ENCODE results near the gene USF1.

USF1 gene

DNA sequence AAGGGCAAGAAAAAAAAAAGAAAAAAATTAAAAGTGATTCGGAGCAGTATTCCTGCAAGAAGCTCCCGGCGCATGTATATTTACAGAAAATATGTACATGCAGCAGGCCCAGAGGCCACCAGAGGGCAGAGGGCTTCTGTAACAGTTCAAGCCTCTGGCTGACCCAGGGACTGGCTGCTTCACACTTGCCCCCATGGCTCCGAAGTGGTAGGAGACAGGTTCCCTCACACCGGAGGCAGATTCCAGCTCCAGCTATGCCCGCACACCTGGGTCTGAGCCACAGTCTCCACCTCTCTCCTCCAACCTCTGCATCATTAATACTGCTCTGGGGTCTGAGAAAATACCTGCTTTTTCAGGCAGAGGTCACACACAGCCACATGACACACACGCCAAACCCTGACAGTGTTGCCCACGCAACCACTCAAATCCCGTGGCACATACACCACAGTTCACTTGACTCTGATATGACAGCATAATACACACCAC is 26.2 kb upstream of the USF1 start:
- peak; percentile 49 for DNase-seq
- Histone ChIP-seq H3K14ac (ENCODE audit: low read length in 2 of 2) (peak overlapping the region in 1 of 2 experiments; percentile 9), H4K8ac (ENCODE audit: low read length) (no peak overlapping the region), H3K18ac (ENCODE audit: low read depth in 1 of 2, low read length in 2 of 2) (no peak overlapping the region), H3K4me1 (ENCODE audit: control insufficient read depth, insufficient read depth, low read depth, low read length) (no peaks in the 10 kb centered on the region), H2BK120ac (ENCODE audit: low read depth, low read length) (no peak overlapping the region), H3K27ac (ENCODE audit: low read length, poor library complexity, severe bottlenecking) (no peak overlapping the region), H3K4me2 (ENCODE audit: low read length, poor library complexity, severe bottlenecking) (no peak overlapping the region), H3K4me3 (ENCODE audit: insufficient read depth in 1 of 2, low read depth in 1 of 2, low read length in 2 of 2) (no peak overlapping the region), H2AFZ (ENCODE audit: low read depth, low read length) (no peak overlapping the region), H2BK15ac (ENCODE audit: low read depth, poor library complexity, severe bottlenecking) (no peak overlapping the region), H3K27me3 (ENCODE audit: control insufficient read depth in 1 of 2, insufficient read depth in 1 of 2, low read length in 2 of 2) (peaks cover 0 to 7% of the 10 kb centered on the region in 2 experiments), H2BK12ac (ENCODE audit: low read length in 2 of 2) (no peak overlapping the region), H3K36me3 (ENCODE audit: control insufficient read depth in 1 of 2, insufficient read depth in 2 of 2, low read depth in 1 of 2, low read length in 2 of 2) (no peaks in the 10 kb centered on the region), H3K9me3 (ENCODE audit: control insufficient read depth, low read length) (no peaks in the 10 kb centered on the region), H3K9ac (ENCODE audit: low read length) (no peak overlapping the region), H3K4ac (ENCODE audit: low read depth in 1 of 2, low read length in 2 of 2) (no peak overlapping the region), H2BK5ac (ENCODE audit: low read depth, low read length, poor library complexity, severe bottlenecking) (no peak overlapping the region), H3K23ac (ENCODE audit: low read length in 2 of 2) (no peak overlapping the region), H4K91ac (ENCODE audit: low read length) (no peak overlapping the region), H3K79me1 (replicated peaks; ENCODE audit: low read length, poor library complexity, severe bottlenecking) (no peaks in the 10 kb centered on the region), H2AK5ac (ENCODE audit: low read length, severe bottlenecking) (no peak overlapping the region)
- 79% methylated on average over 9 of the region's 9 CpGs for WGBS

DNA sequence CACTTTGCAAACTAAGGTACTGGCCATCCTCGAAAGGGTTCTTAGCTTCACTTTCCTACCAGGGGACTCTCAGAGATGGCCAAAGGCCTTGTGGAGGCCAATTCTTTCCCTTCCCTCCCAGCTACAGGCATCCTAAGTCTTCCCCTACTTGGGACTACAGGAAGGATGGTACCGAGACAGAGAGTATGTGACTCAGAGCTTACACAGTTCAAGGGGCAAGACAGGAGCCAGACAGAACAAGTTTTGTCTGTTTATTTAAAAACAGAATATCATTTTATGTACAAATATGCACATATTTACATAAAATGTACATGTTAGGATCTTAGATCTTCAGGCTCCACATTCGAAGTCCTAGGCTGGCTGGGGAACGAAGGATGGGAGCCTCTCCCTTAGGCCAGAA is 25.0 kb upstream of the USF1 start:
- no peak overlapping the region for H4K91ac ChIP-seq (ENCODE audit: low read length)
- H3K4ac ChIP-seq (ENCODE audit: low read depth in 1 of 2, low read length in 2 of 2): no peak overlapping the region
- no peak overlapping the region for H2AK5ac ChIP-seq (ENCODE audit: low read length, severe bottlenecking)
- no peaks in the 10 kb centered on the region for H3K36me3 ChIP-seq (ENCODE audit: control insufficient read depth in 1 of 2, insufficient read depth in 2 of 2, low read depth in 1 of 2, low read length in 2 of 2)
- no peak overlapping the region for H3K14ac ChIP-seq (ENCODE audit: low read length in 2 of 2)
- no peak overlapping the region for H3K4me3 ChIP-seq (ENCODE audit: insufficient read depth in 1 of 2, low read depth in 1 of 2, low read length in 2 of 2)
- H3K27me3 ChIP-seq (ENCODE audit: control insufficient read depth in 1 of 2, insufficient read depth in 1 of 2, low read length in 2 of 2): peaks cover 0 to 7% of the 10 kb centered on the region in 2 experiments
- H3K23ac ChIP-seq (ENCODE audit: low read length in 2 of 2): no peak overlapping the region
- DNase-seq: peak; percentile 42
- H4K8ac ChIP-seq (ENCODE audit: low read length): no peak overlapping the region
- H2AFZ ChIP-seq (ENCODE audit: low read depth, low read length): no peak overlapping the region
- H3K4me1 ChIP-seq (ENCODE audit: control insufficient read depth, insufficient read depth, low read depth, low read length): no peaks in the 10 kb centered on the region
- H3K9ac ChIP-seq (ENCODE audit: low read length): no peak overlapping the region
- H3K9me3 ChIP-seq (ENCODE audit: control insufficient read depth, low read length): no peaks in the 10 kb centered on the region
- H2BK120ac ChIP-seq (ENCODE audit: low read depth, low read length): no peak overlapping the region
- no peak overlapping the region for H2BK15ac ChIP-seq (ENCODE audit: low read depth, poor library complexity, severe bottlenecking)
- H2BK12ac ChIP-seq (ENCODE audit: low read length in 2 of 2): no peak overlapping the region
- H3K79me1 ChIP-seq (replicated peaks; ENCODE audit: low read length, poor library complexity, severe bottlenecking): no peaks in the 10 kb centered on the region
- H3K27ac ChIP-seq (ENCODE audit: low read length, poor library complexity, severe bottlenecking): no peak overlapping the region
- no peak overlapping the region for H3K18ac ChIP-seq (ENCODE audit: low read depth in 1 of 2, low read length in 2 of 2)
- H2BK5ac ChIP-seq (ENCODE audit: low read depth, low read length, poor library complexity, severe bottlenecking): no peak overlapping the region
- WGBS: 83% methylated on average over 4 of the region's 4 CpGs
- no peak overlapping the region for H3K4me2 ChIP-seq (ENCODE audit: low read length, poor library complexity, severe bottlenecking)

GRCh38 chr1:161069731-161070270 is 24.0 kb upstream of the USF1 start, which contains the start of gene ARHGAP30:
Gene ARHGAP30 (minus strand): TSS chr1:161069891. CDS start chr1:161069624, 267 bp downstream.
- Histone ChIP-seq H2BK15ac (ENCODE audit: low read depth, poor library complexity, severe bottlenecking) (no peak within 1 kb of the TSS), H2AK5ac (ENCODE audit: low read length, severe bottlenecking) (no peak within 1 kb of the TSS), H2BK120ac (ENCODE audit: low read depth, low read length) (no peak within 1 kb of the TSS), H3K23ac (ENCODE audit: low read length in 2 of 2) (peak within 1 kb of the TSS in 1 of 2 experiments; percentile 28), H3K9me3 (ENCODE audit: control insufficient read depth, low read length) (no peaks in the 10 kb centered on the region), H3K27me3 (ENCODE audit: control insufficient read depth in 1 of 2, insufficient read depth in 1 of 2, low read length in 2 of 2) (peaks cover 4 to 7% of the 10 kb centered on the region in 2 experiments), H3K4me1 (ENCODE audit: control insufficient read depth, insufficient read depth, low read depth, low read length) (no peaks in the 10 kb centered on the region), H3K4ac (ENCODE audit: low read depth in 1 of 2, low read length in 2 of 2) (no peak within 1 kb of the TSS), H2BK5ac (ENCODE audit: low read depth, low read length, poor library complexity, severe bottlenecking) (no peak within 1 kb of the TSS), H3K36me3 (ENCODE audit: control insufficient read depth in 1 of 2, insufficient read depth in 2 of 2, low read depth in 1 of 2, low read length in 2 of 2) (no peaks in the 10 kb centered on the region), H3K4me3 (ENCODE audit: insufficient read depth in 1 of 2, low read depth in 1 of 2, low read length in 2 of 2) (no peak within 1 kb of the TSS), H3K14ac (ENCODE audit: low read length in 2 of 2) (no peak within 1 kb of the TSS), H3K79me1 (replicated peaks; ENCODE audit: low read length, poor library complexity, severe bottlenecking) (no peaks in the 10 kb centered on the region), H3K18ac (ENCODE audit: low read depth in 1 of 2, low read length in 2 of 2) (peak within 1 kb of the TSS in 1 of 2 experiments; percentile 11), H2AFZ (ENCODE audit: low read depth, low read length) (no peak within 1 kb of the TSS), H3K27ac (ENCODE audit: low read length, poor library complexity, severe bottlenecking) (no peak within 1 kb of the TSS), H4K8ac (ENCODE audit: low read length) (peak within 1 kb of the TSS; percentile 4), H3K9ac (ENCODE audit: low read length) (no peak within 1 kb of the TSS), H4K91ac (ENCODE audit: low read length) (no peak within 1 kb of the TSS), H3K4me2 (ENCODE audit: low read length, poor library complexity, severe bottlenecking) (no peak within 1 kb of the TSS), H2BK12ac (ENCODE audit: low read length in 2 of 2) (no peak within 1 kb of the TSS)
- DNase-seq: no peak
- 84% methylated on average over 9 of the region's 9 CpGs for WGBS

DNA sequence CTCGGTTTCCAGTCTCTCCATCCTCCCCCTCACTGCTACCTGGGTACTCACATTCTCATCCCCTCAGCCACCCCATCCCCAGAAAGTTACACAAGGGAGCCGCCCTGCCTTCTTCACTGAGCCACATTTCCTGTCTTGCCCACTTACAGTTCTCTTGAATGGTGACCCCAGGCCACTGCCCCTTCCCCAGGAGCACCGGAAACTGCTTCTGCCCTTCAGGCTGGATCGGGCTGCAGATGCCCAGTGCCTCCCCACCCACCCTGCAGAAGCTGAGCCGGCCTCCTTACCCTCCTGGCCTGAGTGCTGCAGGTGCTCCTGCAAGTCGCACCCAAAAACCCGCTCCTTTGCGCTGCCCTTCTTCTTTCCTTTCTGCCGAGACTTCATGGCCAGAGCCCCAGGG is 23.5 kb upstream of the USF1 start:
- Histone ChIP-seq H2AFZ (ENCODE audit: low read depth, low read length) (no peak overlapping the region), H2BK120ac (ENCODE audit: low read depth, low read length) (no peak overlapping the region), H4K91ac (ENCODE audit: low read length) (no peak overlapping the region), H2BK12ac (ENCODE audit: low read length in 2 of 2) (no peak overlapping the region), H3K9me3 (ENCODE audit: control insufficient read depth, low read length) (no peaks in the 10 kb centered on the region), H3K18ac (ENCODE audit: low read depth in 1 of 2, low read length in 2 of 2) (no peak overlapping the region), H3K79me1 (replicated peaks; ENCODE audit: low read length, poor library complexity, severe bottlenecking) (no peaks in the 10 kb centered on the region), H3K4me3 (ENCODE audit: insufficient read depth in 1 of 2, low read depth in 1 of 2, low read length in 2 of 2) (no peak overlapping the region), H3K4me1 (ENCODE audit: control insufficient read depth, insufficient read depth, low read depth, low read length) (no peaks in the 10 kb centered on the region), H3K14ac (ENCODE audit: low read length in 2 of 2) (no peak overlapping the region), H3K4me2 (ENCODE audit: low read length, poor library complexity, severe bottlenecking) (no peak overlapping the region), H2AK5ac (ENCODE audit: low read length, severe bottlenecking) (no peak overlapping the region), H3K27ac (ENCODE audit: low read length, poor library complexity, severe bottlenecking) (no peak overlapping the region), H3K23ac (ENCODE audit: low read length in 2 of 2) (peak overlapping the region in 1 of 2 experiments; percentile 28), H3K9ac (ENCODE audit: low read length) (no peak overlapping the region), H4K8ac (ENCODE audit: low read length) (no peak overlapping the region), H2BK15ac (ENCODE audit: low read depth, poor library complexity, severe bottlenecking) (no peak overlapping the region), H3K27me3 (ENCODE audit: control insufficient read depth in 1 of 2, insufficient read depth in 1 of 2, low read length in 2 of 2) (peaks cover 7 to 11% of the 10 kb centered on the region in 2 experiments), H2BK5ac (ENCODE audit: low read depth, low read length, poor library complexity, severe bottlenecking) (no peak overlapping the region), H3K36me3 (ENCODE audit: control insufficient read depth in 1 of 2, insufficient read depth in 2 of 2, low read depth in 1 of 2, low read length in 2 of 2) (no peaks in the 10 kb centered on the region), H3K4ac (ENCODE audit: low read depth in 1 of 2, low read length in 2 of 2) (no peak overlapping the region)
- no peak for DNase-seq
- 92% methylated on average over 9 of the region's 9 CpGs for WGBS
